MM.1S (cell line): Measurements from ENCODE around the gene LINC00632.

Experiments used
- EZH2 ChIP-seq: fragments of 300-600 bp; sonication (generic); optimal IDR thresholded peaks from 2 replicates; pipeline ENCODE3; 2017; ENCODE audit warnings: low read depth, mild to moderate bottlenecking, antibody characterized with exemption, low read length, mixed read lengths
- EZH2phosphoT487 ChIP-seq: fragments of 300-600 bp; sonication (generic); IDR thresholded peaks from 2 replicates; pipeline ENCODE4 v1.6.1; 2018; ENCODE audit warnings: antibody characterized with exemption, low read length
- TF ChIP-seq, protein P1 (sequence below): fragments of 300-600 bp; sonication (generic); IDR thresholded peaks from 2 replicates; pipeline ENCODE4 v1.5.1; 2016; ENCODE audit warnings: antibody characterized with exemption, low read length, mixed read lengths

DNA sequence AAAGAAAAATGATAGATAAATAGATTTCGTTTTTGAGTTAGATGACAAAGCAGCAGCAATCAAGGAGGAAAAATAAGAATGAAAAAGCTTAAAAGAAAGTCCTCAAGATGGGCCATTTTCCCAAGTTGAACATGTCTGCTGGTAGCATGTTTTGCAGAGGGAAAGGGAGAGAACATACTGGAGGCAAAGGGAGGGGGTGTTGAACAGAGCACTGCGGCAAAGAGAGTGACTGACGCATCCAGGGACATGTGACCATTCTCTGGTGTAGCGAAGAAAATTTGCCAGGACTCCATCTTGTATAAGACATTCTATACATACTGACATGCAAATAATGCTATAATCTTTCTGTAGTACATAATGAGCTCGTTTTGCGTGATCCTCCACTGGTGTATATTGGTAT lies 1.2 kb downstream of the LINC00632 start:
- TF ChIP-seq, protein P1, sequence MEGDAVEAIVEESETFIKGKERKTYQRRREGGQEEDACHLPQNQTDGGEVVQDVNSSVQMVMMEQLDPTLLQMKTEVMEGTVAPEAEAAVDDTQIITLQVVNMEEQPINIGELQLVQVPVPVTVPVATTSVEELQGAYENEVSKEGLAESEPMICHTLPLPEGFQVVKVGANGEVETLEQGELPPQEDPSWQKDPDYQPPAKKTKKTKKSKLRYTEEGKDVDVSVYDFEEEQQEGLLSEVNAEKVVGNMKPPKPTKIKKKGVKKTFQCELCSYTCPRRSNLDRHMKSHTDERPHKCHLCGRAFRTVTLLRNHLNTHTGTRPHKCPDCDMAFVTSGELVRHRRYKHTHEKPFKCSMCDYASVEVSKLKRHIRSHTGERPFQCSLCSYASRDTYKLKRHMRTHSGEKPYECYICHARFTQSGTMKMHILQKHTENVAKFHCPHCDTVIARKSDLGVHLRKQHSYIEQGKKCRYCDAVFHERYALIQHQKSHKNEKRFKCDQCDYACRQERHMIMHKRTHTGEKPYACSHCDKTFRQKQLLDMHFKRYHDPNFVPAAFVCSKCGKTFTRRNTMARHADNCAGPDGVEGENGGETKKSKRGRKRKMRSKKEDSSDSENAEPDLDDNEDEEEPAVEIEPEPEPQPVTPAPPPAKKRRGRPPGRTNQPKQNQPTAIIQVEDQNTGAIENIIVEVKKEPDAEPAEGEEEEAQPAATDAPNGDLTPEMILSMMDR: no peak
- TF ChIP-seq EZH2phosphoT487 (no peak), EZH2 (no peak)
